ENCODE results near the gene LARGE2. TPM values are rescaled to one million over a fixed set of nuclear protein-coding genes. Genes with fewer than 3 reads are reported as not detected.

The LARGE2 gene
- total and polyA plus RNA-seq, 10 of the 15 experiments (the other 5 are each of a cell fraction or from before 2014, with no cell fraction given), result 0.03 to 0.41 (median 0.19) TPM; not detected in 6

DNA sequence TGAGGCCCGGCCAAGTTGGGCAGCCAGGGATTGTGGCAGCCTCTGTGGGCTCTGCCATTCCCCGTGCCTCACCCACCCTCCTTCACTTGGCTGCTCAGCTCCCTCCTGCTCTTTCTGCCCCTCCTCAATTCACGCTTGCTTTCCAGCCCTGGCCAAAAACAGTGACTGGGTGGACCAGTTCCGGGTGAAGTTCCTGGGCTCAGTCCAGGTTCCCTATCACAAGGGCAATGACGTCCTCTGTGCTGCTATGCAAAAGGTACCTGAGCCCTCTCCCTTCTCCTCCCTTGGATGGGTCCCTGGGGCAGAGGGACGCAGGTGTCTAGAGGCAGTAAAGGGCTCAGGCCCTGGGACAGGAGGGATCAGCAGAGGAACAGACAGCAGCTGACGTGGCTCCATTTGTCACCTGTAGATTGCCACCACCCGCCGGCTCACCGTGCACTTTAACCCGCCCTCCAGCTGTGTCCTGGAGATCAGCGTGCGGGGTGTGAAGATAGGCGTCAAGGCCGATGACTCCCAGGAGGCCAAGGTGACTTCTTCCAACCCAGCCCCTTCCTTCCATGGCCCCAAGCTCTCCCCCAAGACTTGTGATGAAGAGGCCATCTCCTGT lies 18.0 kb upstream of the LARGE2 start:
- FAIRE-seq (no peak), ATAC-seq (no peak), DNase-seq (ENCODE audit: low read depth, low spot score) (no peak)
- TF ChIP-seq CHD1 (IDR thresholded peaks at IDR 0.05; ENCODE audit: low read depth, low read length) (no peak), PAX5 (IDR thresholded peaks at IDR 0.05; ENCODE audit: borderline replicate concordance, low read depth, low read length) (no peak), NFYB (IDR thresholded peaks at IDR 0.05; ENCODE audit: insufficient read depth, low read depth, low read length) (no peak), SUPT20H (IDR thresholded peaks at IDR 0.05; ENCODE audit: borderline replicate concordance, control insufficient read depth, low read depth, low read length) (no peak), RFX5 (IDR thresholded peaks at IDR 0.05; ENCODE audit: low read depth, low read length) (no peak), SREBF1 (IDR thresholded peaks at IDR 0.05; ENCODE audit: low read length) (no peak), MEF2A (IDR thresholded peaks at IDR 0.05; ENCODE audit: insufficient read depth, low read depth, low read length) (no peak), YBX1 (IDR thresholded peaks at IDR 0.05) (no peak), RB1 (IDR thresholded peaks at IDR 0.05; ENCODE audit: borderline replicate concordance) (no peak), IKZF1 (conservative IDR thresholded peaks at IDR 0.05) (no peak), HDGF (IDR thresholded peaks at IDR 0.05) (no peak), BACH1 (IDR thresholded peaks at IDR 0.05; ENCODE audit: borderline replicate concordance) (no peak)
- TF ChIP-seq, protein P1, sequence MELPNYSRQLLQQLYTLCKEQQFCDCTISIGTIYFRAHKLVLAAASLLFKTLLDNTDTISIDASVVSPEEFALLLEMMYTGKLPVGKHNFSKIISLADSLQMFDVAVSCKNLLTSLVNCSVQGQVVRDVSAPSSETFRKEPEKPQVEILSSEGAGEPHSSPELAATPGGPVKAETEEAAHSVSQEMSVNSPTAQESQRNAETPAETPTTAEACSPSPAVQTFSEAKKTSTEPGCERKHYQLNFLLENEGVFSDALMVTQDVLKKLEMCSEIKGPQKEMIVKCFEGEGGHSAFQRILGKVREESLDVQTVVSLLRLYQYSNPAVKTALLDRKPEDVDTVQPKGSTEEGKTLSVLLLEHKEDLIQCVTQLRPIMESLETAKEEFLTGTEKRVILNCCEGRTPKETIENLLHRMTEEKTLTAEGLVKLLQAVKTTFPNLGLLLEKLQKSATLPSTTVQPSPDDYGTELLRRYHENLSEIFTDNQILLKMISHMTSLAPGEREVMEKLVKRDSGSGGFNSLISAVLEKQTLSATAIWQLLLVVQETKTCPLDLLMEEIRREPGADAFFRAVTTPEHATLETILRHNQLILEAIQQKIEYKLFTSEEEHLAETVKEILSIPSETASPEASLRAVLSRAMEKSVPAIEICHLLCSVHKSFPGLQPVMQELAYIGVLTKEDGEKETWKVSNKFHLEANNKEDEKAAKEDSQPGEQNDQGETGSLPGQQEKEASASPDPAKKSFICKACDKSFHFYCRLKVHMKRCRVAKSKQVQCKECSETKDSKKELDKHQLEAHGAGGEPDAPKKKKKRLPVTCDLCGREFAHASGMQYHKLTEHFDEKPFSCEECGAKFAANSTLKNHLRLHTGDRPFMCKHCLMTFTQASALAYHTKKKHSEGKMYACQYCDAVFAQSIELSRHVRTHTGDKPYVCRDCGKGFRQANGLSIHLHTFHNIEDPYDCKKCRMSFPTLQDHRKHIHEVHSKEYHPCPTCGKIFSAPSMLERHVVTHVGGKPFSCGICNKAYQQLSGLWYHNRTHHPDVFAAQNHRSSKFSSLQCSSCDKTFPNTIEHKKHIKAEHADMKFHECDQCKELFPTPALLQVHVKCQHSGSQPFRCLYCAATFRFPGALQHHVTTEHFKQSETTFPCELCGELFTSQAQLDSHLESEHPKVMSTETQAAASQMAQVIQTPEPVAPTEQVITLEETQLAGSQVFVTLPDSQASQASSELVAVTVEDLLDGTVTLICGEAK (IDR thresholded peaks at IDR 0.05; ENCODE audit: borderline replicate concordance), result no peak
- TF ChIP-seq, protein P2, sequence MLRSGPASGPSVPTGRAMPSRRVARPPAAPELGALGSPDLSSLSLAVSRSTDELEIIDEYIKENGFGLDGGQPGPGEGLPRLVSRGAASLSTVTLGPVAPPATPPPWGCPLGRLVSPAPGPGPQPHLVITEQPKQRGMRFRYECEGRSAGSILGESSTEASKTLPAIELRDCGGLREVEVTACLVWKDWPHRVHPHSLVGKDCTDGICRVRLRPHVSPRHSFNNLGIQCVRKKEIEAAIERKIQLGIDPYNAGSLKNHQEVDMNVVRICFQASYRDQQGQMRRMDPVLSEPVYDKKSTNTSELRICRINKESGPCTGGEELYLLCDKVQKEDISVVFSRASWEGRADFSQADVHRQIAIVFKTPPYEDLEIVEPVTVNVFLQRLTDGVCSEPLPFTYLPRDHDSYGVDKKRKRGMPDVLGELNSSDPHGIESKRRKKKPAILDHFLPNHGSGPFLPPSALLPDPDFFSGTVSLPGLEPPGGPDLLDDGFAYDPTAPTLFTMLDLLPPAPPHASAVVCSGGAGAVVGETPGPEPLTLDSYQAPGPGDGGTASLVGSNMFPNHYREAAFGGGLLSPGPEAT (IDR thresholded peaks at IDR 0.05; ENCODE audit: low read depth), result no peak
- H3K4me1 ChIP-seq (ENCODE audit: control insufficient read depth, insufficient read depth, low read length), result no peaks in the 10 kb centered on the region
- CTCF ChIA-PET, result no interaction called here
- H3K79me2 ChIP-seq (ENCODE audit: control insufficient read depth, insufficient read depth, low read length), result no peaks in the 10 kb centered on the region
- no peaks in the 10 kb centered on the region for H4K20me1 ChIP-seq (ENCODE audit: control insufficient read depth, insufficient read depth)
- peaks cover 0 to 1% of the 10 kb centered on the region in 2 experiments; a peak in 3 of 4 replicates for H3K27me3 ChIP-seq (replicated peaks in 1 of 2; ENCODE audit: control insufficient read depth in 2 of 2, insufficient read depth in 2 of 2, low read length in 1 of 2)
- H3K27ac ChIP-seq (ENCODE audit: control insufficient read depth, insufficient read depth), result no peak overlapping the region
- SMC1A ChIA-PET (ENCODE audit: uncharacterized antibody, unreplicated experiment), result interaction anchor here (0.6 kb wide), 1 partner anchor 102 kb away, joined by 3 read pairs; no protein-coding TSS in a partner anchor
- RAD21 ChIA-PET (ENCODE audit: unreplicated experiment), result no interaction called here
- no peak overlapping the region for H3K9ac ChIP-seq (ENCODE audit: control insufficient read depth, insufficient read depth, low read length)
- intact Hi-C loops (cut with micrococcal nuclease; ENCODE audit: unreplicated experiment) (no loop called here), in situ Hi-C loops (cut with MboI) (no loop called here)
- H3K36me3 ChIP-seq (ENCODE audit: control insufficient read depth in 2 of 2, insufficient read depth in 2 of 2, low read length in 1 of 2), result peaks cover 0 to under 1% of the 10 kb centered on the region in 2 experiments; a peak in 2 of 4 replicates
- no peak overlapping the region for H3K4me2 ChIP-seq (ENCODE audit: control insufficient read depth, insufficient read depth)
- no peak overlapping the region for H2AFZ ChIP-seq (ENCODE audit: control insufficient read depth, low read depth, low read length)
- H3K9me3 ChIP-seq (replicated peaks; ENCODE audit: control insufficient read depth, insufficient read depth, low read length), result no peaks in the 10 kb centered on the region
- WGBS (ENCODE audit: insufficient coverage, insufficient replicate concordance, low lambda C conversion rate, missing lambda C conversion rate), result 76% methylated on average over 15 of the region's 15 CpGs
- BruUV-seq (replicated peaks), result no TSS peak
- POLR2A ChIA-PET, result no interaction called here
- H3K4me3 ChIP-seq, result no peak overlapping the region

Measured in GM12878 (cell line).